ENCODE results near the gene LAMA5. TPM values are rescaled to one million over a fixed set of nuclear protein-coding genes. Genes with fewer than 3 reads are reported as not detected.
A peak's percentile ranks its signal among the peaks of the same experiment; 100 is the strongest.

Gene LAMA5
- total RNA-seq (2022) (1,050 and 1,125 TPM in 2 replicates), Bru-seq, nascent RNA (percentile 83 among the genes with signal in this experiment), BruChase-seq, experiment 1, labeled RNA remaining after a 2-hour chase (percentile 90 among the genes with signal in this experiment), BruChase-seq, experiment 2, labeled RNA remaining after a 6-hour chase (percentile 97 among the genes with signal in this experiment)
- long read RNA-seq, transcript LAMA5-212 (4 exons, 780 nt): major isoform, 16 of 439 reads
- long read RNA-seq, partial matches to known transcripts: 320 of 439 reads
- long read RNA-seq, other reads (novel, unspliced or antisense): 102 of 439 reads

- Histone ChIP-seq H3K36me3 (ENCODE audit: control insufficient read depth, insufficient read depth, low read length) (peaks cover 11% of the 10 kb centered on the region), H3K9me3 (no peaks in the 10 kb centered on the region), H3K27me3 (replicated peaks; ENCODE audit: control insufficient read depth, insufficient read depth, low read length) (no peaks in the 10 kb centered on the region), H3K4me1 (peaks cover 75% of the 10 kb centered on the region), H3K4me3 (ENCODE audit: low read depth, low read length) (peak within 1 kb of the TSS; percentile 94)
- H3K36me3 Mint-ChIP-seq (ENCODE audit: insufficient read depth, unreplicated experiment): peaks cover 62% of the 10 kb centered on the region
- peak; percentile 89 to 97 for DNase-seq
- H3K4me1 Mint-ChIP-seq (ENCODE audit: low read depth, unreplicated experiment): peaks cover 46% of the 10 kb centered on the region
- no peaks in the 10 kb centered on the region for H3K27me3 Mint-ChIP-seq (ENCODE audit: insufficient read depth, unreplicated experiment)
- BruUV-seq (replicated peaks): no TSS peak
- H3K27ac Mint-ChIP-seq (ENCODE audit: unreplicated experiment): peak within 1 kb of the TSS; percentile 94
- no peak for TF ChIP-seq CTCF (IDR thresholded peaks at IDR 0.05; ENCODE audit: insufficient read depth in 1 of 2, low read depth in 1 of 2, low read length in 1 of 2, severe bottlenecking in 1 of 2, unreplicated experiment in 1 of 2)
- CTCF ChIA-PET: interaction anchor here (2.2 to 10.9 kb wide), 3 partner anchors 15 to 65 kb away, joined by 10 to 188 read pairs (median 15); partner anchors contain the start of gene RPS21
- POLR2A ChIA-PET: interaction anchor here (0.6 to 4.7 kb wide), 7 partner anchors 9 to 151 kb away, joined by 3 to 43 read pairs (median 5); partner anchors contain the start of gene RPS21
- peak within 1 kb of the TSS; percentile 70 for H3K4me3 Mint-ChIP-seq (ENCODE audit: unreplicated experiment)
- no peaks in the 10 kb centered on the region for H3K9me3 Mint-ChIP-seq (ENCODE audit: unreplicated experiment)
- intact Hi-C loops (cut with micrococcal nuclease; ENCODE audit: unreplicated experiment): loop anchor here (5.0 kb wide), 1 partner anchor 130 kb away; the partner anchor contains the start of gene OSBPL2
Measured at GRCh38 chr20:62367136-62367632, at the start of gene LAMA5. TSS of gene LAMA5 (minus strand) at chr20:62367312. CDS start at chr20:62367245, 67 bp downstream.

GRCh38 chr20:62415354-62416111 is 48.4 kb upstream of the LAMA5 start:
- H3K9me3 ChIP-seq: no peaks in the 10 kb centered on the region
- H3K4me3 ChIP-seq (ENCODE audit: low read depth, low read length): no peak overlapping the region
- POLR2A ChIA-PET: no interaction called here
- Mint-ChIP-seq H3K36me3 (ENCODE audit: insufficient read depth, unreplicated experiment) (peaks cover 79% of the 10 kb centered on the region), H3K9me3 (ENCODE audit: unreplicated experiment) (no peaks in the 10 kb centered on the region), H3K27ac (ENCODE audit: unreplicated experiment) (no peak overlapping the region), H3K4me3 (ENCODE audit: unreplicated experiment) (no peak overlapping the region), H3K4me1 (ENCODE audit: low read depth, unreplicated experiment) (peaks cover 13% of the 10 kb centered on the region), H3K27me3 (ENCODE audit: insufficient read depth, unreplicated experiment) (no peaks in the 10 kb centered on the region)
- no peaks in the 10 kb centered on the region for H3K27me3 ChIP-seq (replicated peaks; ENCODE audit: control insufficient read depth, insufficient read depth, low read length)
- CTCF ChIA-PET: interaction anchor here (0.6 kb wide), 1 partner anchor 116 kb away, joined by 3 read pairs; no protein-coding TSS in a partner anchor
- no peak for TF ChIP-seq CTCF (IDR thresholded peaks at IDR 0.05; ENCODE audit: insufficient read depth in 1 of 2, low read depth in 1 of 2, low read length in 1 of 2, severe bottlenecking in 1 of 2, unreplicated experiment in 1 of 2)
- no TSS peak for BruUV-seq (replicated peaks)
- peaks cover 39% of the 10 kb centered on the region for H3K4me1 ChIP-seq
- intact Hi-C loops (cut with micrococcal nuclease; ENCODE audit: unreplicated experiment): no loop called here
- no peak for DNase-seq
- peaks cover 4% of the 10 kb centered on the region for H3K36me3 ChIP-seq (ENCODE audit: control insufficient read depth, insufficient read depth, low read length)

GRCh38 chr20:62413896-62414481 is 46.9 kb upstream of the LAMA5 start:
- Mint-ChIP-seq H3K27ac (ENCODE audit: unreplicated experiment) (peak overlapping the region; percentile 45), H3K4me1 (ENCODE audit: low read depth, unreplicated experiment) (peaks cover 20% of the 10 kb centered on the region), H3K27me3 (ENCODE audit: insufficient read depth, unreplicated experiment) (no peaks in the 10 kb centered on the region), H3K36me3 (ENCODE audit: insufficient read depth, unreplicated experiment) (peaks cover 87% of the 10 kb centered on the region), H3K9me3 (ENCODE audit: unreplicated experiment) (no peaks in the 10 kb centered on the region), H3K4me3 (ENCODE audit: unreplicated experiment) (no peak overlapping the region)
- DNase-seq: no peak
- intact Hi-C loops (cut with micrococcal nuclease; ENCODE audit: unreplicated experiment): no loop called here
- ChIA-PET CTCF (interaction anchor here (1.6 kb wide), 1 partner anchor 203 kb away, joined by 3 read pairs; no protein-coding TSS in a partner anchor), POLR2A (no interaction called here)
- no peaks in the 10 kb centered on the region for H3K27me3 ChIP-seq (replicated peaks; ENCODE audit: control insufficient read depth, insufficient read depth, low read length)
- no peaks in the 10 kb centered on the region for H3K9me3 ChIP-seq
- TF ChIP-seq CTCF (IDR thresholded peaks at IDR 0.05; ENCODE audit: insufficient read depth in 1 of 2, low read depth in 1 of 2, low read length in 1 of 2, severe bottlenecking in 1 of 2, unreplicated experiment in 1 of 2): peak in 1 of 2 experiments; percentile 33
- peaks cover 4% of the 10 kb centered on the region for H3K36me3 ChIP-seq (ENCODE audit: control insufficient read depth, insufficient read depth, low read length)
- H3K4me1 ChIP-seq: peaks cover 45% of the 10 kb centered on the region
- no peak overlapping the region for H3K4me3 ChIP-seq (ENCODE audit: low read depth, low read length)
- BruUV-seq (replicated peaks): no TSS peak

Data from Caco-2 (cell line).